IPS-20b (cell line): ENCODE results near the gene ZFP90.
A peak's percentile ranks its signal among the peaks of the same experiment; 100 is the strongest.

Experiments used
- H3K27ac ChIP-seq: one replicate; pipeline ENCODE4 v1.5.1; 2013; ENCODE audit warnings: low read length
- H3K27me3 ChIP-seq: 2 replicates; pipeline ENCODE4 v1.6.1; 2013; ENCODE audit warnings: mild to moderate bottlenecking, low read length, inconsistent platforms; ENCODE audit not compliant: insufficient read depth
- H3K36me3 ChIP-seq: 2 replicates; pipeline ENCODE4 v1.6.1; 2013; ENCODE audit warnings: low read depth, mild to moderate bottlenecking, inconsistent platforms, low read length, moderate library complexity; ENCODE audit not compliant: insufficient read depth
- H3K4me1 ChIP-seq: 2 replicates; pipeline ENCODE4 v1.6.1; 2013; ENCODE audit warnings: mild to moderate bottlenecking, control low read depth, inconsistent platforms, low read length, moderate library complexity; ENCODE audit not compliant: insufficient read depth
- H3K4me3 ChIP-seq: 2 replicates; pipeline ENCODE4 v1.5.1; 2013; ENCODE audit warnings: mild to moderate bottlenecking, low read length, inconsistent platforms
- H3K9ac ChIP-seq: 2 replicates; pipeline ENCODE4 v1.6.1; 2013; ENCODE audit warnings: low read depth, mild to moderate bottlenecking, inconsistent platforms, low read length, moderate library complexity
- H3K9me3 ChIP-seq: 2 replicates; pipeline ENCODE4 v1.6.1; 2013; ENCODE audit warnings: mild to moderate bottlenecking, low read depth, low read length, inconsistent platforms; ENCODE audit not compliant: insufficient read depth

Gene ZFP90

DNA sequence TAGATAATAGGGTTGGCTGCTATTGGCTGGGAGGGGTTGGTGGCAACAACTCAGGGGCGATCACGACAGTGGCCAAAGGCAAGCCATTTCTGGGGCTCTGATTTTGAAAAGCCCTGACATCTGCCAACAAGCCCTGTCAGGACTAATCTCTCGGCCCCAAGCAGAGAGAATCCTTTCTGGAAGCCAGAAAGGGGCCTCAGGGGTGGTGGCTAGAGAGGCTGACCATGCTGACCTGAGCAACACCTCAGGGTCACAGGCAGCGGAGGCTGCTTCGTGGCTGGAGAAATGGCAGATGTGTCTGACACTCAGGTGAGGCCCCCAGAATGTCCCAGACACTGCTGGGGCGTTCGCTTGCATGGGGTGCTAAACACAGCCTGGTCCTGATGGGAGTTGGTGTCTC, 35.0 kb upstream of the ZFP90 start:
- Histone ChIP-seq H3K9me3 (no peaks in the 10 kb centered on the region), H3K4me1 (no peaks in the 10 kb centered on the region), H3K4me3 (no peak overlapping the region), H3K36me3 (no peaks in the 10 kb centered on the region), H3K9ac (no peak overlapping the region), H3K27ac (no peak overlapping the region), H3K27me3 (peaks cover 5% of the 10 kb centered on the region)

DNA sequence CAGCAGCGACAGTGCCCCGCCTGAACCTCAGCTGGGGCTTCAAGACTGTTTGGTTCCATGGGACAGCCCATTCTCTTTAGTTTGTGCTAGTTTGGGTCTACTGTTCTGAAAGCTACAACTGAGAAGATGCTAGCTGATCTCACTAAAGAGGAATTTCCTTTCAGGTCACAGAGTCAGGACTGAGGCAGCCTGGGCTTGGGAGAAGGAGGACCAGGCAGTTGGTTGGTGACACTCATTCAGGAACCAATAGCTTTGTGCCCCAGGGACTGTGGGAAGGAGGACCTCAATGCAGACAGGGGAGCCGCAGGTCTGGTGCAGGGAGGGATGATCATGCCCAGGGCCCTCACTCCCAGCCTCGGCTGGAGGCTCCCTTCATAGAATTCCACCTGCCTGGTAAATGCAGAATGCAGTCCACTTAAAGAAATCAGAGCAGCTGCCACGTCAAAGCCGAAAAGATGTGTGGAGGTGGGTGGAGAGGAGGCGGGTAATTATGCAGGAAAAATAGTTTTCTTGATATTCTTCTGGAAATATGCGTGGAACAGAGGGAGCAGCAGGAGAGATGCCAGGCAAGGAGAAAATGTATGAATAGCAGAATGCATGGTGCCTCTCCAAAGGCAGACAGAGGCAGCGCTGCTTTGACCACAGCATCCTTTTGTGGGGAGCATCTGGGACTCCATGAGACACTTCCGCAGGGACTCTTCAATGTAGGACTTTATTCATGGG, 32.6 kb upstream of the ZFP90 start:
- no peaks in the 10 kb centered on the region for H3K4me1 ChIP-seq
- H3K36me3 ChIP-seq, result no peaks in the 10 kb centered on the region
- H3K9me3 ChIP-seq, result no peaks in the 10 kb centered on the region
- peaks cover 16% of the 10 kb centered on the region for H3K27me3 ChIP-seq
- H3K4me3 ChIP-seq, result no peak overlapping the region
- H3K27ac ChIP-seq, result no peak overlapping the region
- no peak overlapping the region for H3K9ac ChIP-seq

GRCh38 chr16:68508013-68508412, 31.1 kb upstream of the ZFP90 start:
- H3K4me3 ChIP-seq, result no peak overlapping the region
- no peak overlapping the region for H3K27ac ChIP-seq
- H3K4me1 ChIP-seq, result no peaks in the 10 kb centered on the region
- peaks cover 16% of the 10 kb centered on the region for H3K27me3 ChIP-seq
- no peaks in the 10 kb centered on the region for H3K36me3 ChIP-seq
- H3K9me3 ChIP-seq, result no peaks in the 10 kb centered on the region
- no peak overlapping the region for H3K9ac ChIP-seq

GRCh38 chr16:68508641-68509240, 30.4 kb upstream of the ZFP90 start:
- Histone ChIP-seq H3K36me3 (no peaks in the 10 kb centered on the region), H3K9ac (no peak overlapping the region), H3K27me3 (peaks cover 16% of the 10 kb centered on the region), H3K4me3 (no peak overlapping the region), H3K27ac (no peak overlapping the region), H3K9me3 (no peaks in the 10 kb centered on the region), H3K4me1 (no peaks in the 10 kb centered on the region)

GRCh38 chr16:68509381-68509780, 29.7 kb upstream of the ZFP90 start:
- Histone ChIP-seq H3K36me3 (no peaks in the 10 kb centered on the region), H3K27me3 (peaks cover 16% of the 10 kb centered on the region), H3K9ac (no peak overlapping the region), H3K4me1 (no peaks in the 10 kb centered on the region), H3K27ac (no peak overlapping the region), H3K4me3 (no peak overlapping the region), H3K9me3 (no peaks in the 10 kb centered on the region)

GRCh38 chr16:68510775-68511174, 28.3 kb upstream of the ZFP90 start:
- H3K9ac ChIP-seq, result no peak overlapping the region
- no peaks in the 10 kb centered on the region for H3K36me3 ChIP-seq
- H3K27me3 ChIP-seq, result peaks cover 16% of the 10 kb centered on the region
- H3K9me3 ChIP-seq, result no peaks in the 10 kb centered on the region
- H3K4me1 ChIP-seq, result no peaks in the 10 kb centered on the region
- no peak overlapping the region for H3K27ac ChIP-seq
- H3K4me3 ChIP-seq, result no peak overlapping the region

GRCh38 chr16:68512183-68512582, 26.9 kb upstream of the ZFP90 start:
- H3K27ac ChIP-seq, result no peak overlapping the region
- H3K9me3 ChIP-seq, result no peaks in the 10 kb centered on the region

GRCh38 chr16:68512742-68513141, 26.3 kb upstream of the ZFP90 start:
- Histone ChIP-seq H3K4me1 (no peaks in the 10 kb centered on the region), H3K27me3 (peaks cover 11% of the 10 kb centered on the region), H3K4me3 (no peak overlapping the region), H3K9me3 (no peaks in the 10 kb centered on the region), H3K27ac (no peak overlapping the region), H3K9ac (no peak overlapping the region), H3K36me3 (no peaks in the 10 kb centered on the region)

More at GRCh38 chr16:68512183-68512582, 26.9 kb upstream of the ZFP90 start:
- H3K4me1 ChIP-seq, result no peaks in the 10 kb centered on the region
- H3K4me3 ChIP-seq, result no peak overlapping the region
- no peak overlapping the region for H3K9ac ChIP-seq
- peaks cover 11% of the 10 kb centered on the region for H3K27me3 ChIP-seq
- no peaks in the 10 kb centered on the region for H3K36me3 ChIP-seq

DNA sequence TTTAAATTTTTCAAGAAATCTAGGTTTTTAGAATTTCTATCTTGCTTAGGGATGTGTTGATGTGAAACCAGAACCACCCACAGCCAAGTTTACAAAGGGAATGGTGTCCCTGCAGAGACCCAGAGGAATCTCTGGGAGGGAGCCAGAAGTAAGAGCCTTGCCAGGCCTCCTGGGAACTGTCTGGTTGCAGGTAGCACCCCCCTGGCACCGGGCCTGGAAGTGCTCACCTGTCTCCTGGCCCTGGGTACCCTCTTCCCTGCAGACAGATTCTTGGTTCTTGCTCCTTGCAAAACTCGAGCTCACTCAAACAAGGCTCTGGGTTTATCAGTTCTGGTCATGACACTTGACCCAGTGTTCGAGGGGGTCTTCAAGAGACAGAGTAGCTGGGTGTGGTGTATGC, 24.6 kb upstream of the ZFP90 start:
- no peak overlapping the region for H3K9ac ChIP-seq
- H3K4me3 ChIP-seq, result no peak overlapping the region
- no peak overlapping the region for H3K27ac ChIP-seq
- H3K27me3 ChIP-seq, result peaks cover 6% of the 10 kb centered on the region
- no peaks in the 10 kb centered on the region for H3K36me3 ChIP-seq
- no peaks in the 10 kb centered on the region for H3K9me3 ChIP-seq
- no peaks in the 10 kb centered on the region for H3K4me1 ChIP-seq

GRCh38 chr16:68517606-68518166, 21.4 kb upstream of the ZFP90 start:
- H3K27me3 ChIP-seq, result peaks cover 9% of the 10 kb centered on the region
- H3K4me3 ChIP-seq, result no peak overlapping the region
- H3K36me3 ChIP-seq, result no peaks in the 10 kb centered on the region
- H3K27ac ChIP-seq, result no peak overlapping the region
- no peak overlapping the region for H3K9ac ChIP-seq
- H3K4me1 ChIP-seq, result peaks cover 3% of the 10 kb centered on the region; the same call in 1 of the 2 replicates
- H3K9me3 ChIP-seq, result no peaks in the 10 kb centered on the region

DNA sequence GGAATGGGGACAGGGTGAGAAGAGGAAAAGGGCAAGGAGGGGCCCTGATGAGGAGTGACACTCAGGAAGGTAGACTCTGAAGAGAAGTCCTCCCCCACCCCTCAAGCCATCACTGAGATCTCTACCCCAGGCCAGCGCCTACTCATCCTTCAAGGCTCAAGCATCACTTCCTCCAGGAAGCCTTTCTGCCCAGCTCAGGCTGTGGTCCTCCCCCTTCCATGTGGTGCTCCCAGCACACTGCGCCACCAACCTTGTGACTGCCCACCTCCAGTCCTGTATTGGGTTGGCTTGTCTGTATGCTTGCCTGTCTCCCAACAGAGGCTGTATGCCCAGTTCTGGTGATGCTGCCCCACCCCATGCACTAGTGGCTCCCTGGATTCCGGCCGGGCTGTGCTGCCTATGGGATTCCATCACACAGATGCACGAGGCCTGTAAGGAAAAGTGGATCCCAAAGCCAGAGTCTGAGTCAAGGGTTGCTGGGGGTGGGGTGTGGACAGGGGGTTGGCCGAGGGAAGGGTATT, 19.8 kb upstream of the ZFP90 start:
- Histone ChIP-seq H3K27ac (no peak overlapping the region), H3K27me3 (peaks cover 9% of the 10 kb centered on the region), H3K36me3 (no peaks in the 10 kb centered on the region), H3K4me3 (no peak overlapping the region), H3K9me3 (no peaks in the 10 kb centered on the region; the same call in 1 of the 2 replicates), H3K9ac (no peak overlapping the region), H3K4me1 (peaks cover 3% of the 10 kb centered on the region; the same call in 1 of the 2 replicates)

- Histone ChIP-seq H3K27me3 (peaks cover 9% of the 10 kb centered on the region), H3K36me3 (no peaks in the 10 kb centered on the region), H3K4me3 (peak overlapping the region; percentile 56; the same call in 1 of the 2 replicates), H3K27ac (no peak overlapping the region), H3K9ac (no peak overlapping the region), H3K4me1 (peaks cover 3% of the 10 kb centered on the region; the same call in 1 of the 2 replicates), H3K9me3 (no peaks in the 10 kb centered on the region; the same call in 1 of the 2 replicates)
These were observed 18.4 kb upstream of the ZFP90 start for GRCh38 chr16:68520649-68521086.
